ENCODE data around the gene MMP3. TPM values are rescaled to one million over a fixed set of nuclear protein-coding genes. Genes with fewer than 3 reads are reported as not detected.

MMP3 gene
- total and polyA plus RNA-seq, 12 donors, result 0.14 to 0.69 (median 0.20) TPM; not detected in 9

DNA sequence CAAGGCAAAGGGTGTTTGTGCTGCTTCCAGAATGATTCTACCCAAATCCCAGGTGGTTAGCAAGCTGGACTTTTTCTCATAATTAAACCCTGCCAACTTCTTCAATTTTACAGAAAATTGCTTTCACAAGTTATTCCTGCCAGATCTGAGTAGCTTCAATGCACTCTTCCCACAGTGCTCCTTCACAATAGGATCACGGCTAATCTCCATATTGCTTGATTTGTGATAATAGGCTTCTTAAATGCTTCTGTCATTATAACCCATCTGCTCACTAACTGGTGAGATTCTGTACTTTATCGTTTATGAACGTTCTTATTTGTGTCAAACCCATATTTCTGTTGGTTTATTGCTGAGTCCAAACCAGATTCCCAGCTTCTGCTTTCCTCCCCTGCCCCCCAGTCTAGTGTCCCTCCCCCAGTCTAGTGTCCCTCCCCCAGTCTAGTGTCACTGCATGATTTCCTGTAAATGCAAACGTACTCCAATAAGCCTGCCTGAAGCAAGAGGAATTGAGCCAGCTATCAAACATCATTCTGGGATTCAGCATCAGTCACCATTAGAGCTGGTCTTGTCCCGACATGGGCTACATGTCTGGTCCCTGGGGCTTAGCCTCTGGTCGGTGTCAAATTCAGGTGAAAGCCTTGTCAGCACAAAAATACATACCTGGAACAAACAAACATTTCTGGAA lies 14.0 kb downstream of the MMP3 start:
- H3K36me3 ChIP-seq (replicated peaks in 1 of 2), result no peaks in the 10 kb centered on the region
- WGBS, 4 donors, result 61 to 69% (median 69%) methylated on average over 6 of the region's 6 CpGs
- intact Hi-C loops (cut with DNase I), result no loop called here
- peaks cover 4% of the 10 kb centered on the region for H3K27me3 ChIP-seq
- TF ChIP-seq, protein P1, sequence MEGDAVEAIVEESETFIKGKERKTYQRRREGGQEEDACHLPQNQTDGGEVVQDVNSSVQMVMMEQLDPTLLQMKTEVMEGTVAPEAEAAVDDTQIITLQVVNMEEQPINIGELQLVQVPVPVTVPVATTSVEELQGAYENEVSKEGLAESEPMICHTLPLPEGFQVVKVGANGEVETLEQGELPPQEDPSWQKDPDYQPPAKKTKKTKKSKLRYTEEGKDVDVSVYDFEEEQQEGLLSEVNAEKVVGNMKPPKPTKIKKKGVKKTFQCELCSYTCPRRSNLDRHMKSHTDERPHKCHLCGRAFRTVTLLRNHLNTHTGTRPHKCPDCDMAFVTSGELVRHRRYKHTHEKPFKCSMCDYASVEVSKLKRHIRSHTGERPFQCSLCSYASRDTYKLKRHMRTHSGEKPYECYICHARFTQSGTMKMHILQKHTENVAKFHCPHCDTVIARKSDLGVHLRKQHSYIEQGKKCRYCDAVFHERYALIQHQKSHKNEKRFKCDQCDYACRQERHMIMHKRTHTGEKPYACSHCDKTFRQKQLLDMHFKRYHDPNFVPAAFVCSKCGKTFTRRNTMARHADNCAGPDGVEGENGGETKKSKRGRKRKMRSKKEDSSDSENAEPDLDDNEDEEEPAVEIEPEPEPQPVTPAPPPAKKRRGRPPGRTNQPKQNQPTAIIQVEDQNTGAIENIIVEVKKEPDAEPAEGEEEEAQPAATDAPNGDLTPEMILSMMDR (IDR thresholded peaks at IDR 0.05), result no peak
- TF ChIP-seq POLR2A (IDR thresholded peaks at IDR 0.05), result no peak
- H3K4me3 ChIP-seq, result no peak overlapping the region
- H3K27ac ChIP-seq, result no peak overlapping the region
- no peaks in the 10 kb centered on the region for H3K4me1 ChIP-seq (replicated peaks in 1 of 2)
- no peaks in the 10 kb centered on the region for H3K9me3 ChIP-seq (replicated peaks in 1 of 3)
- no peak for DNase-seq

DNA sequence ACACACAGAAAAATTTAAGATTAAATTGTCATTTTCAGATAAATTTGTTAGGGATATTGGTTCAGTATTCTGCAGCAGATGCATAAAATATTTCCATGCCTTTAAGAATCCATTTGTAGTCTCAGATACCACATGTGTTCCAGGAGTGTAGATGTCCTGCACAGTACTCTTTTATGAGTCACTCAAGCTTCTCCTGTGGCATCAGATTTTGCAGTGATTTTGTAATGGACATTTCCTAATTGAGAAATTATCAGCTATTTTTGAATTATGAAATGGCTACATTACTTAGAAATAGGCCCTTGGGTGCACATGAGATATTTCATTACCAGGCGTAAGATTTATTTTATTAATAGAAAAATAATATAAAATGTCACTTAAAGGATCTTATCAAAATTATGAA lies 18.9 kb downstream of the MMP3 start:
- 85 to 93% (median 90%) methylated on average over 1 of the region's 1 CpG for WGBS, 4 donors
- intact Hi-C loops (cut with DNase I), result no loop called here

DNA sequence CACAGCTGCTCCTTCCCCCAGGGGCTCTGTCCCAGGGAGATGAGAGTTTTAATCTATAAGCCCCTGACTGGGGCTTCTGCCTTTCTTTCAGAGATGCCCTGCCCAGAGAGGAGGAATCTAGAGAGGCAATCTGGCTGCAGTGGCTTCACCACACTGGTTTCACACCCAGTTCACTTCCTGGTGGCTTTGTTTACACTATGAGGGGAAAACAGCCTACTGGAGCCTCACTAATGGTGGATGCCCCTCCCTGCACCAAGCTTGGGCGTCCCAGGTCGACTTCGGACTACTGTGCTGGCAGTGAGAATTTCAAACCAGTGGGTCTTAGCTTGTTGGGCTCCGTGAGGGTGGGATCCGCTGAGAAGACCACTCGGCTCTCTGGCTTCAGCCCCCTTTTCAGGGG lies 23.9 kb downstream of the MMP3 start:
- Histone ChIP-seq H3K9me3 (replicated peaks in 1 of 3) (no peaks in the 10 kb centered on the region), H3K27ac (no peak overlapping the region), H3K4me3 (no peak overlapping the region), H3K4me1 (replicated peaks in 1 of 2) (no peaks in the 10 kb centered on the region), H3K36me3 (replicated peaks in 1 of 2) (no peaks in the 10 kb centered on the region), H3K27me3 (no peaks in the 10 kb centered on the region)
- TF ChIP-seq, protein P1 (IDR thresholded peaks at IDR 0.05), result no peak
- TF ChIP-seq POLR2A (IDR thresholded peaks at IDR 0.05), result no peak
- no peak for DNase-seq
- intact Hi-C loops (cut with DNase I), result no loop called here
- WGBS, 4 donors, result 65 to 88% (median 75%) methylated on average over 3 to 6 of the region's 6 CpGs

More for the DNA sequence above, 18.9 kb downstream of the MMP3 start:
- DNase-seq, result no peak
- Histone ChIP-seq H3K4me1 (replicated peaks in 1 of 2) (no peaks in the 10 kb centered on the region), H3K4me3 (no peak overlapping the region), H3K9me3 (replicated peaks in 1 of 3) (no peaks in the 10 kb centered on the region), H3K36me3 (replicated peaks in 1 of 2) (no peaks in the 10 kb centered on the region), H3K27me3 (no peaks in the 10 kb centered on the region), H3K27ac (no peak overlapping the region)
- TF ChIP-seq, protein P1 (IDR thresholded peaks at IDR 0.05), result no peak
- no peak for TF ChIP-seq POLR2A (IDR thresholded peaks at IDR 0.05)

DNA sequence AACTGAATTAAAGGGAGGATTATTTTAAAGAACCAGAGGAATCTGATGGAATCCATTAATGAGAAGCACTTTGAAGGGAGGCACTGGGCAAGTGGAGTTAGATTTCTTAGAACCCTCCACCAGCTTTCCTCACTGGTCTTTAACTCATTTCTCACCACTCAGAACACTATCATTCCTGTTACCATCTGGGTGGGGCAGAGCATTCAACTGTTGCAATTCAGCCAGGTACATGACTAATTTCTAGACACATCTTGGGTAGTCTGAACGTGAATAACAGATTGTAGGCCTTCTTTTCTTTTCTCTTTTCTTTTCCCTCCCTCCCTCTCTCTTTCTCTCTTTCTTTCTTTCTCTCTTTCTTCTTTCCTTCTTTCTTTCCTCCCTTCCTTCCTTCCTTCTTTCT lies 29.9 kb downstream of the MMP3 start:
- Histone ChIP-seq H3K9me3 (replicated peaks in 1 of 3) (peaks cover 0 to 4% (median 0%) of the 10 kb centered on the region in 3 donors), H3K27ac (no peak overlapping the region), H3K4me3 (no peak overlapping the region), H3K36me3 (replicated peaks in 1 of 2) (no peaks in the 10 kb centered on the region), H3K4me1 (replicated peaks in 1 of 2) (no peaks in the 10 kb centered on the region), H3K27me3 (no peaks in the 10 kb centered on the region)
- DNase-seq, result no peak
- intact Hi-C loops (cut with DNase I), result no loop called here
- TF ChIP-seq, protein P1 (IDR thresholded peaks at IDR 0.05), result no peak
- TF ChIP-seq POLR2A (IDR thresholded peaks at IDR 0.05), result no peak
- 72 to 76% (median 74%) methylated on average over 1 of the region's 1 CpG for WGBS, 4 donors
